Measurements from ENCODE around the gene BCL6.

DNA sequence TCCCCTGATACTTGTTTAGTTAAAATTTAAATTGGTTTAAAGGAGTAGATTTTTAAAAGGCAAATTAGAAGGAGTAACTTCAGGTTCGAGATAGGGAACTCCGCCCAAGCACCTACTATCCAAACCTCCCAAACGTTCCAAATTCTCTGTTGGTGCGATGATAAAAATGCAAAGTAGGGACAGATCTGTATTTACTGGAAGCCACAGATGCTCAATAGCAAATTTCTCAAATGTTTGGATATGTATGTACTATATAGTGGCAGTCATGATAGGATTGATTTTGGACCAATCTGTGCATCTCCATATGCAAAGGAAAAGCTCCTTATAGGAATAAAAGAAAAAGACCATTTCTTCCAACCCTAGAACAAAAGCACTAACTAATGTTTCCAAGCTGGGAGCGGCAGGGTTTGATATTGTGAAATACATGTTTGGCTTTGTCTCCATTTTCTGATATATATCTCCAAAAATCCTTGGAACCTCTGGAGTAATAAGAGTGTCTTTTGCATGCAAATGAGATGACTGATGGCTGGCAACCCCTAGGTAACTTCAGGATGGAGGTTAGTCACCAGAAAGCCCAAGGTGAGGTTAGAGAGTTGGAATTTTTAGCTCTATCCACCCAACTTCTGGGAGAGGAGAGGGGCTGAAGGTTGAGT lies 58.5 kb downstream of the BCL6 start:
- TF ChIP-seq POLR2A (IDR thresholded peaks at IDR 0.05): no peak
- TF ChIP-seq, protein P1, sequence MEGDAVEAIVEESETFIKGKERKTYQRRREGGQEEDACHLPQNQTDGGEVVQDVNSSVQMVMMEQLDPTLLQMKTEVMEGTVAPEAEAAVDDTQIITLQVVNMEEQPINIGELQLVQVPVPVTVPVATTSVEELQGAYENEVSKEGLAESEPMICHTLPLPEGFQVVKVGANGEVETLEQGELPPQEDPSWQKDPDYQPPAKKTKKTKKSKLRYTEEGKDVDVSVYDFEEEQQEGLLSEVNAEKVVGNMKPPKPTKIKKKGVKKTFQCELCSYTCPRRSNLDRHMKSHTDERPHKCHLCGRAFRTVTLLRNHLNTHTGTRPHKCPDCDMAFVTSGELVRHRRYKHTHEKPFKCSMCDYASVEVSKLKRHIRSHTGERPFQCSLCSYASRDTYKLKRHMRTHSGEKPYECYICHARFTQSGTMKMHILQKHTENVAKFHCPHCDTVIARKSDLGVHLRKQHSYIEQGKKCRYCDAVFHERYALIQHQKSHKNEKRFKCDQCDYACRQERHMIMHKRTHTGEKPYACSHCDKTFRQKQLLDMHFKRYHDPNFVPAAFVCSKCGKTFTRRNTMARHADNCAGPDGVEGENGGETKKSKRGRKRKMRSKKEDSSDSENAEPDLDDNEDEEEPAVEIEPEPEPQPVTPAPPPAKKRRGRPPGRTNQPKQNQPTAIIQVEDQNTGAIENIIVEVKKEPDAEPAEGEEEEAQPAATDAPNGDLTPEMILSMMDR (IDR thresholded peaks at IDR 0.05): no peak
